Stimulated activated CD8-positive, alpha-beta memory T cell treated with anti-CD3 and anti-CD28 coated beads, Interleukin-15, amount 100 ng/mL, for 48 hours (primary cell): ENCODE results near the gene METTL8.
"Not testable (repeated sequence)": the region's sequence is repeated elsewhere in the genome, so short reads cannot be mapped to it uniquely, and the experiment has no call there.

Experiments
- DNase-seq, 2 donors: peaks; one replicate each; pipeline ENCODE4 v3.0.0-alpha.2; 2020; ENCODE audit warnings: low read depth in 2 of 2

METTL8 gene

DNA sequence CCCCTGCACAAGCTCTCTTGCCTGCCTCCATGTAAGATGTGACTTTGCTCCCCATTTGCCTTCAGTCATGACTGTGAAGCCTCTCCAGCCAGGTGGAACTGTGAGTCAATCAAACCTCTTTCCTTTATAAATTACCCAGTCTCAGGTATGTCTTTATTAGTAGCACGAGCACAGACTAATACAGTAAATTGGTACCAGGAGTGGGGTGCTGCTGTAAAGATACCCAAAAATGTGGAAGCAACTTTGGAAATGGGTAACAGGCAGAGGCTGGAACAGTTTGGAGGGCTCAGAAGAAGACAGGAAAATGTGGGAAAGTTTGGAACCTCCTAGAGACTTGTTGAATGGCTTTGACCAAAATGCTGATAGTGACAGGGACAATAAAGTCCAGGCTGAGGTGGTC, 122.2 kb downstream of the METTL8 start:
- not testable (repeated sequence) for DNase-seq

- no peak for DNase-seq
Measured at GRCh38 chr2:171310889-171311288, 122.9 kb downstream of the METTL8 start.

GRCh38 chr2:171309455-171310286, 124.1 kb downstream of the METTL8 start:
- DNase-seq, result no peak

DNA sequence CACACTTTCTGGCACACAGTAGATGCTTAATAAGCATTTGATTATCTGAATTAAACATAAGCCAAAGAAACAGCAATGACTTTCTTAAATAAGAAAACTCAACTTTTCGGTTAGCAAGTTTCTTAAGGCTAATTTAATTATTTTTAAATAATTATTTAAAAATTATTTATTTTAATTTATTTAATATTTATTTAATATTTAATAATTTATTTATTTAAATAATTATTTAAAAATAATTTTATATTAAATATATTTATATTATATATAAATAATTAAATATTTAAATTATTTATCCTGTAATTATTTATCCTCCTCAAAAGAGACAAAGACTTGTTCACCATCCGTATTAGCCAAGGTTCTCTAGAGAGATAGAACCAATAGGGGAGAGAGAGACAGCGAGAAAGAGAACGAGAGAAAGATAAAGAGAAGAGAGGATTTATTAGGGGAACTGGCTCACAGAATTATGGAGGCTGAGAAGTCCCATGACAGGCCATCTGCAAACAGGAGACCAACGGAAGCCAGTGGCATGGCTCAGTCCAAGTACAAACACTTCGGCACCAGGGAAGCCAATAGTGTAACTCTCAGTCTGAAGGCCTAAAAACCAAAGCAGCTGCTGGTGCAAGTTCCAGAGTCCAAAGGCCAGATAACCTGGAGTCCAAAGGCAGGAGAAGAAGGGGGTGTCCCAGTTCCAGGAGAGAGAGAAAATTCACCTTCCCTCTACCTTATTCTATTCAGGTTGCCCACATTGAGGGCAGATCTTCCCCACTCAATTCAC, 125.3 kb downstream of the METTL8 start:
- no peak for DNase-seq

DNA sequence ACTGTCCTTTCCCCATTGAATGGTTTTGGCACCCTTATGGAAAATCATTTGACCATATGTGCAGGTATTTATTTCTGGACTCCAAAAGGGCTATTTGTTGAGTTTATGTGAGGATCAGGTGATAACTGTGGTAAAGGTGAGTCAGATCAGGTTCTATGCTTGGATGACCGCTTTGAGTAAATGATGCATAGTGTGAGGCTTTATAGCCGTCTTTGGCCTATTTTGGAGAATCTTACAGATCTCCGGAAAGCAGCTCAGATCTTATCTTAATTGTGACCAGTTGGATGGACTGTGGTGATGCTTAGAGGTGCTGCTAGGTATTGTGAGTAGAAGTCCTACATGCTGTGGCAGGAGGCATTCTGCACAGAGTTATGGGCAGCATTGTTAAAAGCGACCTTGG, 126.2 kb downstream of the METTL8 start:
- DNase-seq, result no peak

GRCh38 chr2:171297956-171298355, 135.8 kb downstream of the METTL8 start:
- no peak for DNase-seq

- DNase-seq, result no peak
Measured at GRCh38 chr2:171294608-171295007, 139.2 kb downstream of the METTL8 start.

- no peak for DNase-seq
Measured at GRCh38 chr2:171293661-171294060, 140.1 kb downstream of the METTL8 start.

GRCh38 chr2:171289991-171290390, 143.8 kb downstream of the METTL8 start:
- no peak for DNase-seq

DNA sequence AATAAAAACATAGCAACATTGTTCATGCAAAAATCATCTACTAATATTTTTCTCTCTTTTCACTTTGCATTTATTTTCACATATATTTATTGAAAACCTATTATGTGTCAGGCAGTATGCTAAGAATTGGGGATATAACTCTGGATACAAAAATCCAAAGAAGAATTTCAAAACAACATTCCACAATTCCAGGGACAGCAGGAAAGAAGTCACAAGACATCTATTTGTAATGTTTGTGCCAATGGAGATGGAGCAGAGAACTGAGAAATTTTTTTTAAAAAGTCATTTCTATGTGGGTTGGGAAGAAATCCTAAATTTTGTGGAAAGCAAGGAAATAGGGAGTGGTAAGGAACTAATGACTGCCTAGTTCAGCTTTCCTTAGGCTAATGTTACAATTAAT, 144.5 kb downstream of the METTL8 start:
- DNase-seq, result no peak

DNA sequence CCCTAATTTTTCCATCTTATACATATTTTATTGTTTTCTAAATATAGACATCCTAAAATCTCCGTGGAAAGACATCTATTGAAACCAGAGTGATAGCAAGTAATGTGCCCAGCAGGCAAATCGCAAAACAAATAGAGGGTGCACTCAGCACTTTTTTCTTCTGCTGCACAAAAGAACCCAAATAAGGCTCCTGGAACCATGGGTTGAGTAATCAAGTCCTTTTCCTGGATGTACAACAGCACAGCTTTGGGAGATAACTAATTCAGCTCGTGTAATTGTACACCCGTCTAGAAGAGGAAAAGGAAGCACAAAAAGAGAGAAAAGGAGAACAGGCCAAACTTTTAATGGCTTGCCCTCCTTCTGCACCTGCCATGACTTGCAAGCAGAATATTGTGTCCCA, 146.2 kb downstream of the METTL8 start:
- no peak for DNase-seq

DNA sequence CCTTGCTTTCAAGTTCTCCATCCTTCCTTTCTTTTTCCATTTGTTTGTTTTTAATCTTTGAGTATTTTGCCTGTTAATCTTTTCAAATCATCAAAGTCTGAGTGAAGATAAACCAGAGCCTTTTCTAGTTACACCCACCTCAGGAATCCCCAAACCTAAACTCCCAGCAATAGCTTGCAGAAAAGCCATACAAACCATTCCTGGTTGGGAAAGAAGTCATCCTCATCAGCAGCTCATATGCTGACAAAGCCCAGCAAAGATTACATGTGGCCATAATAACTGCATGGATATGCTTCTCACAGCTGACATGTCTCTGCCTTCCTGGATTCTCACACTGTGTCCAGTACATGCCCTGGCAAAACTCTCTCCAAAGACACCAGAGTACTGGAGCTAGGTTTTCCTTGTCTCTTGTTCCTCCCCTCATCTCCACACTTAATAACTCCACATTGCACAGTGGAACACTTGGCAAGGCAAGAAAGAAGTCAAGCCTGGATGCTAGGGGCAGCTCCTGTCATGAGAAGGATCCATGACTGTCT, 146.7 kb downstream of the METTL8 start:
- no peak for DNase-seq

DNA sequence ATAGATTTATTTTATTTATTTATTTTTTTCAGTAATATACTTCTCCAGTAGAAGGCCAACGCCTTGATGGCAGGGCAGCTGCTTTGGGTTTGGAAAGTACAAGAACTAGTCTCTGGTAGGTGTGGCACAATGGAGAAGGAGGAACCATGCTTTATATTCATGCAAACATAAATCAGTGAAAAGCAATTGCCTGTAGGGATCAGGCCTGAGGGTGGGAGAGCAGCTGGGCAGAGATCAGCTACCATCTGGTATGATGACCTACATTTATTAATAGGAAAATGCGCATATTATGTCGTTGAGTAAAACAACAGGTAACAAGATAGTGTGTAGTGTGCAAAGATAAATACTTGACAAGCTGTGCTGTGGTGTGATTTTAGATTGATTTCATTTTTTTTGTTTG, 152.7 kb downstream of the METTL8 start:
- DNase-seq, result no peak

GRCh38 chr2:171279983-171280790, 153.6 kb downstream of the METTL8 start:
- DNase-seq, result no peak

GRCh38 chr2:171274757-171275156, 159.0 kb downstream of the METTL8 start:
- DNase-seq, result no peak

GRCh38 chr2:171271971-171272436, 161.8 kb downstream of the METTL8 start:
- DNase-seq, result no peak

GRCh38 chr2:171271386-171271785, 162.4 kb downstream of the METTL8 start:
- DNase-seq, result no peak

- no peak for DNase-seq
Measured at GRCh38 chr2:171267855-171268629, 165.7 kb downstream of the METTL8 start.
